Gastroesophageal sphincter (tissue), 4 donors: ENCODE data around the gene TRIO. TPM values are rescaled to one million over a fixed set of nuclear protein-coding genes. Genes with fewer than 3 reads are reported as not detected.

Source experiments
- ATAC-seq: fragments of 150-250 bp; one replicate; pipeline ENCODE4 v1.9.1; 2016; ENCODE audit warnings: mild to moderate bottlenecking, moderate library complexity
- H3K27ac ChIP-seq, 4 donors: fragments of 200-600 bp; sonication (generic) in 3 of 4; 1 replicate in 3 of 4; 2 replicates in 1 of 4; pipeline ENCODE4 v1.5.1; 2016 to 2019
- H3K27me3 ChIP-seq: fragments of 200-600 bp; sonication (generic); one replicate; pipeline ENCODE4 v1.5.1; 2019
- H3K36me3 ChIP-seq, 2 donors: fragments of 200-600 bp; sonication (generic); one replicate each; pipeline ENCODE4 v1.5.1; 2019; ENCODE audit warnings: control low read depth in 1 of 2
- H3K4me1 ChIP-seq, 3 donors: fragments of 200-600 bp; sonication (generic); 1 replicate in 2 of 3; 2 replicates in 1 of 3; pipeline ENCODE4 v1.5.1; 2016 to 2019; ENCODE audit warnings: control low read depth in 2 of 3
- H3K4me3 ChIP-seq, 2 donors: fragments of 200-600 bp; sonication (generic); one replicate each; pipeline ENCODE4 v1.5.1; 2019; ENCODE audit warnings: mild to moderate bottlenecking in 1 of 2, moderate library complexity in 1 of 2
- H3K9me3 ChIP-seq, 3 donors: fragments of 200-600 bp; sonication (generic); one replicate each; pipeline ENCODE4 v1.5.1; 2017 to 2019; ENCODE audit warnings: control low read depth in 2 of 3
- CTCF ChIP-seq, 4 experiments: fragments of 200-600 bp in 2 of 4; fragments of 450-650 bp in 2 of 4; sonication (generic) in 1 of 4; IDR thresholded peaks; one replicate each; pipeline ENCODE4 v1.5.1; 2017 to 2019; ENCODE audit warnings: antibody characterized with exemption in 4 of 4, mild to moderate bottlenecking in 2 of 4, moderate library complexity in 2 of 4
- EP300 ChIP-seq: sonication (generic); formaldehyde crosslinking; IDR thresholded peaks from one replicate; pipeline ENCODE4 v1.6.1; 2017; ENCODE audit warnings: antibody characterized with exemption, mild to moderate bottlenecking
- POLR2A ChIP-seq, 2 donors: fragments of 450-650 bp; IDR thresholded peaks; one replicate each; pipeline ENCODE4 v1.6.1; 2017; ENCODE audit warnings: antibody characterized with exemption in 2 of 2, mild to moderate bottlenecking in 2 of 2, moderate library complexity in 1 of 2
- POLR2AphosphoS5 ChIP-seq: sonication (generic); formaldehyde crosslinking; IDR thresholded peaks from one replicate; pipeline ENCODE4 v1.6.1; 2017; ENCODE audit warnings: antibody characterized with exemption
- WGBS, 2 donors: methylation state at CpG; one replicate each; pipeline ENCODE4 v1.1.5; 2018; ENCODE audit warnings: low coverage in 1 of 2; 5-methylcytosine and 5-hydroxymethylcytosine counted together
- total RNA-seq, 4 donors: library from RNA; depleted of rRNA; stranded (reverse); fragments of >200 nt; gene quantifications; one replicate each; pipeline ENCODE4 v1.1.0, GENCODE V29; 2016

The TRIO gene
- total RNA-seq, 4 donors from 2014 or later: 69.2 to 257 (median 172) TPM

DNA sequence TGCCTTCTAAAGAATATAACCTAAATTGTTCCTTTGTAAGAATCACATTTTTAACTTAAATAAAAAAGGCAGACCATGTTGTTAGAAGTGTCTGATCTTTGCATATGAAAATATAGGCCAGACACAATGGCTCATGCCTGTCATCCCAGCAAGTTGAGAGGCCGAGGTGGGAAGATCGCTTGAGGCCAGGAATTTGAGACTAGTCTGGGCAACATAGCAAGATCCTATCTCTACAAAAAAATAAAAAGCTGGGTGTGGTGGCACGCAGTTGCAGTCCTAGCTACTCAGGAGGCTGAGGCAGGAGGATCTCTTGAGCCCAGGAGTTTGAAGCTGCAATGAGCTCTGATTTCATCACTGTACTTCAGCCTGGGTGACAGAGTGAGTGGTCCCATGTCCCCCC is 37.3 kb downstream of the TRIO start:
- no peak for ATAC-seq
- H3K4me3 ChIP-seq: no peak overlapping the region
- WGBS, 2 donors: 82 to 100% methylated on average over 1 to 3 of the region's 3 CpGs
- no peaks in the 10 kb centered on the region for H3K36me3 ChIP-seq
- peak overlapping the region in 2 of 4 donors; percentile 3 to 61 for H3K27ac ChIP-seq
- H3K27me3 ChIP-seq: no peaks in the 10 kb centered on the region
- no peaks in the 10 kb centered on the region for H3K9me3 ChIP-seq
- H3K4me1 ChIP-seq: peaks cover 3 to 96% (median 43%) of the 10 kb centered on the region in 3 donors
- TF ChIP-seq EP300 (no peak), POLR2A (IDR thresholded peaks at IDR 0.05) (no peak), CTCF (IDR thresholded peaks at IDR 0.05) (no peak), POLR2AphosphoS5 (no peak)

GRCh38 chr5:14181299-14181968 is 38.3 kb downstream of the TRIO start:
- ATAC-seq: no peak
- Histone ChIP-seq H3K27me3 (no peaks in the 10 kb centered on the region), H3K27ac (peak overlapping the region; percentile 93 to 100 (median 97)), H3K9me3 (no peaks in the 10 kb centered on the region), H3K4me1 (peaks cover 7 to 98% (median 47%) of the 10 kb centered on the region in 3 donors), H3K36me3 (no peaks in the 10 kb centered on the region), H3K4me3 (no peak overlapping the region)
- TF ChIP-seq CTCF (IDR thresholded peaks at IDR 0.05) (no peak), EP300 (no peak), POLR2A (IDR thresholded peaks at IDR 0.05) (no peak), POLR2AphosphoS5 (no peak)
- 57 to 65% methylated on average over 3 to 6 of the region's 11 CpGs for WGBS, 2 donors

- no peaks in the 10 kb centered on the region for H3K36me3 ChIP-seq
- peaks cover 11 to 98% (median 54%) of the 10 kb centered on the region in 3 donors for H3K4me1 ChIP-seq
- ATAC-seq: no peak
- TF ChIP-seq POLR2A (IDR thresholded peaks at IDR 0.05) (no peak), EP300 (no peak)
- H3K9me3 ChIP-seq: no peaks in the 10 kb centered on the region
- peak overlapping the region; percentile 93 to 100 (median 97) for H3K27ac ChIP-seq
- H3K4me3 ChIP-seq: no peak overlapping the region
- WGBS, 2 donors: 67% methylated on average over 3 of the region's 5 CpGs; no CpG with 5 or more reads in 1 of the 2 donors
- no peaks in the 10 kb centered on the region for H3K27me3 ChIP-seq
Observed at GRCh38 chr5:14182761-14183160, 39.6 kb downstream of the TRIO start.

DNA sequence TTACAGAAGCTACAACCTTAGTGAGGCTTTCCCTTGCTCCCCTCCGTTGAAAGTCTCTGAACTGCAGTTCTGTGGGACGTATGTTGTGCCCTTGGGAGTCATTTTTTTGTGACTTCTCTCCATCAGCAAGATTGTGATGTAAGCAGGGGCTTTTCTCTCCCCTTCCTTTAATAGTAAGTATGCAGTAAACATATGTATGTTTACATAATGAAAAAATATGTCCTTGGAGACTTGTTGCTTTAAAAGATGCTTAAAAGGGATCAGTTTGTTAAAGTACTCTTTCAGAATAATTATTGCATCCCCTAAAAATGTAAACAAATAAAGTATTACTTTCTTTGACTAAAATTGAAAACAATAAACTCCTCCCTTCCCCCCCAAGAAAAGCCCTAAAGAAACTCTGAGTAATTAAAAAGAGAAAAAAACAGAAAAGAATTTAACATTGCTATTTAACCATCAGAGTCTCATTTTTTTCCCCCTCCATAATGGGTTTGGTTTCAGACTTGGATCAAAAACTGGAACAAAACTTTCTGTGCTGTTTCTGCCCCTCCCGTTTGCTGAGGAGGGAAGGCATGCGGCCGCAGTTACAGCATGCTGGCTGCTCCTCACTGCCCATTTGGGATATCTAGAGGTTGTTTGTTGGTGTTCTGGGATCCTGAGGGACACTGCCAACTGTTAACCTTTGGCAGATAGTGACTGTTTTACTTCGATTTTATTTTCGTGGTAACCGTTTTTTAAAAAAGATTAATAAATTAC is 40.2 kb downstream of the TRIO start:
- 10 to 16% methylated on average over 8 of the region's 8 CpGs for WGBS, 2 donors

More for the DNA sequence above, 40.2 kb downstream of the TRIO start:
- no peaks in the 10 kb centered on the region for H3K36me3 ChIP-seq
- no peaks in the 10 kb centered on the region for H3K27me3 ChIP-seq
- peaks cover 15 to 98% (median 54%) of the 10 kb centered on the region in 3 donors for H3K4me1 ChIP-seq
- no peaks in the 10 kb centered on the region for H3K9me3 ChIP-seq
- peak overlapping the region; percentile 93 to 100 (median 97) for H3K27ac ChIP-seq
- peak; percentile 33 for ATAC-seq
- peak overlapping the region; percentile 31 to 44 for H3K4me3 ChIP-seq
- TF ChIP-seq POLR2A (IDR thresholded peaks at IDR 0.05) (no peak), CTCF (IDR thresholded peaks at IDR 0.05) (no peak), EP300 (peak; percentile 4), POLR2AphosphoS5 (peak; percentile 89)
